Measurements from ENCODE around the gene LRRTM3.

GRCh38 chr10:66881814-66882213, 44.0 kb upstream of the LRRTM3 start:
- no peak for TF ChIP-seq POLR2A (IDR thresholded peaks at IDR 0.05; ENCODE audit: extremely low read depth, insufficient read length)
- no peak for TF ChIP-seq CTCF (IDR thresholded peaks at IDR 0.05; ENCODE audit: low read depth, low read length)
- TF ChIP-seq MAX (IDR thresholded peaks at IDR 0.05; ENCODE audit: low read depth, low read length): no peak

Measured in NB4 (cell line).